Trophoblast cell (in vitro differentiated cells and primary cell): ENCODE data around the gene CDH1.

Experiments
- DNase-seq, 2 donors: peaks; one replicate each; pipeline ENCODE4 v3.0.0-alpha.2; 2016
- H2AFZ ChIP-seq: 2 replicates; pipeline ENCODE4 v1.6.1; 2013; ENCODE audit warnings: low read length, moderate library complexity, mild to moderate bottlenecking; ENCODE audit not compliant: insufficient read depth, poor library complexity
- H2AK5ac ChIP-seq: 2 replicates; pipeline ENCODE4 v1.6.1; 2013; ENCODE audit warnings: mild to moderate bottlenecking, low read length
- H2BK120ac ChIP-seq: 2 replicates; pipeline ENCODE4 v1.6.1; 2013; ENCODE audit warnings: low read length, mild to moderate bottlenecking, moderate library complexity; ENCODE audit not compliant: insufficient read depth, poor library complexity
- H2BK12ac ChIP-seq: 2 replicates; pipeline ENCODE4 v1.6.1; 2013; ENCODE audit warnings: mild to moderate bottlenecking, low read length, moderate library complexity
- H2BK5ac ChIP-seq: 2 replicates; pipeline ENCODE4 v1.6.1; 2013; ENCODE audit warnings: low read length, low read depth, moderate library complexity, mild to moderate bottlenecking; ENCODE audit not compliant: poor library complexity
- H3K14ac ChIP-seq: 2 replicates; pipeline ENCODE4 v1.6.1; 2013; ENCODE audit warnings: mild to moderate bottlenecking, low read length
- H3K18ac ChIP-seq: 2 replicates; pipeline ENCODE4 v1.6.1; 2013; ENCODE audit warnings: mild to moderate bottlenecking, low read length
- H3K23ac ChIP-seq: 2 replicates; pipeline ENCODE4 v1.6.1; 2013; ENCODE audit warnings: low read length
- H3K27ac ChIP-seq: 2 replicates; pipeline ENCODE4 v1.5.1; 2013; ENCODE audit warnings: low read depth, mild to moderate bottlenecking, inconsistent platforms, low read length, moderate library complexity
- H3K27me3 ChIP-seq: 2 replicates; pipeline ENCODE4 v1.6.1; 2013; ENCODE audit warnings: inconsistent platforms, mild to moderate bottlenecking, low read length, moderate library complexity; ENCODE audit not compliant: insufficient read depth
- H3K36me3 ChIP-seq, 2 experiments: 1 replicate in 1 of 2; 2 replicates in 1 of 2; pipeline ENCODE4 v1.6.1; 2013; ENCODE audit warnings: low read length in 2 of 2, mild to moderate bottlenecking in 2 of 2, moderate library complexity in 1 of 2; ENCODE audit not compliant: insufficient read depth in 2 of 2, control insufficient read depth in 1 of 2
- H3K4ac ChIP-seq: 2 replicates; pipeline ENCODE4 v1.6.1; 2013; ENCODE audit warnings: low read depth, mild to moderate bottlenecking, low read length, moderate library complexity
- H3K4me1 ChIP-seq, 2 experiments: 1 replicate in 1 of 2; 2 replicates in 1 of 2; pipeline ENCODE4 v1.6.1; 2013; ENCODE audit warnings: low read length in 2 of 2, mild to moderate bottlenecking in 2 of 2, moderate library complexity in 1 of 2; ENCODE audit not compliant: insufficient read depth in 2 of 2, control insufficient read depth in 1 of 2
- H3K4me2 ChIP-seq: 2 replicates; pipeline ENCODE4 v1.6.1; 2013; ENCODE audit warnings: inconsistent platforms, mild to moderate bottlenecking, low read length, moderate library complexity
- H3K4me3 ChIP-seq: 2 replicates; pipeline ENCODE4 v1.5.1; 2013; ENCODE audit warnings: mild to moderate bottlenecking, low read depth, low read length, inconsistent platforms
- H3K79me1 ChIP-seq: one replicate; pipeline ENCODE4 v1.6.1; 2013; ENCODE audit warnings: low read length
- H3K79me2 ChIP-seq: 2 replicates; pipeline ENCODE4 v1.6.1; 2013; ENCODE audit warnings: low read length, mild to moderate bottlenecking; ENCODE audit not compliant: control insufficient read depth, insufficient read depth, poor library complexity
- H3K9ac ChIP-seq: 2 replicates; pipeline ENCODE4 v1.6.1; 2013; ENCODE audit warnings: mild to moderate bottlenecking, low read length
- H3K9me3 ChIP-seq: 2 replicates; pipeline ENCODE4 v1.6.1; 2013; ENCODE audit warnings: low read depth, mild to moderate bottlenecking, control low read depth, inconsistent platforms, low read length; ENCODE audit not compliant: insufficient read depth
- H4K12ac ChIP-seq: 2 replicates; pipeline ENCODE4 v1.6.1; 2013; ENCODE audit warnings: low read depth, mild to moderate bottlenecking, low read length, moderate library complexity
- H4K8ac ChIP-seq: 2 replicates; pipeline ENCODE4 v1.6.1; 2013; ENCODE audit warnings: low read depth, mild to moderate bottlenecking, low read length, moderate library complexity
- H4K91ac ChIP-seq: one replicate; pipeline ENCODE4 v1.6.1; 2013; ENCODE audit warnings: low read depth, mild to moderate bottlenecking, low read length, moderate library complexity
- WGBS: extraction: QIAGEN DNeasy Blood & Tissue Kit; methylation state at CpG from one replicate; pipeline ENCODE4 v1.1.7; 2013; ENCODE audit warnings: missing lambda C conversion rate; ENCODE audit not compliant: insufficient read length, insufficient coverage; ENCODE audit errors: extremely low coverage; 5-methylcytosine and 5-hydroxymethylcytosine counted together

CDH1 gene

DNA sequence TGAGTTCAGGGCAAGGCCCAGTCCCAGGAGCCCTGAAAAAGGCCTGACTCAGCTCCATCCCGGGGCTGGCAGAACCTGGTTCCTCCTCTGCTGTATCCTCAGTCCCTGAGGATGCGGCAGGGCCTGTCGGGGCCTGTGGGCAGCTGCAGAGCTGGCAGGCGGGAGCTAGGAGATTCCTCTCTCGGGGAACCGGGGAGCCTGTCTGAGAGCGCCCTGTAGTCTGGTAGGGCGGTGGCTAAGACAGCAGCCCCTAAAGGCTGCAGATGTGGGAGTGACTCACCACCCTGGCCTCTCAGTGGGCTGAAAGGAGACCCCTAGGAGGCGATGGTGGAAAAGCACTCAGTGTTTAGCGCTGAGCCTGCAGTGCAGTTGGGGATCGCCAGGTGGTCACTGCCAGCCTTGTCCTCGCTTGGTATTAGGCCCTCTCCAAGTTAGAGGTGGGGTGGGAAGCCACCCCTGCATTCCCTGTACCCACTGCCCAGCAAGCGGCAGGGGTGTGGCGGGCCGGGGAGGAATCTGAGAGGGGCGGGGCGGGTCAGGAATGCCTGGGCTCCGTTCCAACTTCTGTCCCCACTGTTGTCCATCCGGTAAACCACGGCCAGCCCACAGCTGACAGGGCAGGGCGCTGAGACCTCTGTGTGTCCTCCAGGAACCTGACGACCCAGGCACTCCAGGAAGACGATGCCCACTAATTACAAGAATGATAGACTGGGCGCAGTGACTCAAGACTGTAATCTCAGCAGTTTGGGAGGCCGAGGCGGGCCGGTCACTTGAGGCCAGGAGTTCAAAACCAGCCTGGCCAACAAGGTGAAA lies 29.5 kb upstream of the CDH1 start:
- Histone ChIP-seq H3K9me3 (peaks cover 1% of the 10 kb centered on the region), H2BK120ac (no peak overlapping the region), H3K4ac (no peak overlapping the region), H2BK12ac (peak overlapping the region; percentile 55), H4K12ac (no peak overlapping the region), H4K91ac (no peak overlapping the region), H3K36me3 (no peaks in the 10 kb centered on the region), H3K18ac (peak overlapping the region; percentile 42), H3K23ac (no peak overlapping the region), H3K4me1 (peaks cover 8 to 11% of the 10 kb centered on the region in 2 experiments), H3K79me2 (no peaks in the 10 kb centered on the region), H2AFZ (no peak overlapping the region), H2AK5ac (peak overlapping the region; percentile 17), H3K14ac (peak overlapping the region; percentile 30), H3K27ac (peak overlapping the region; percentile 18), H3K4me2 (no peak overlapping the region), H3K79me1 (peaks cover 3% of the 10 kb centered on the region), H3K9ac (no peak overlapping the region), H2BK5ac (peak overlapping the region; percentile 10), H3K4me3 (no peak overlapping the region), H3K27me3 (no peaks in the 10 kb centered on the region), H4K8ac (no peak overlapping the region)
- DNase-seq = peak in 1 of 2 donors; percentile 22
- WGBS = no CpG with 5 or more reads among the region's 27 CpGs

DNA sequence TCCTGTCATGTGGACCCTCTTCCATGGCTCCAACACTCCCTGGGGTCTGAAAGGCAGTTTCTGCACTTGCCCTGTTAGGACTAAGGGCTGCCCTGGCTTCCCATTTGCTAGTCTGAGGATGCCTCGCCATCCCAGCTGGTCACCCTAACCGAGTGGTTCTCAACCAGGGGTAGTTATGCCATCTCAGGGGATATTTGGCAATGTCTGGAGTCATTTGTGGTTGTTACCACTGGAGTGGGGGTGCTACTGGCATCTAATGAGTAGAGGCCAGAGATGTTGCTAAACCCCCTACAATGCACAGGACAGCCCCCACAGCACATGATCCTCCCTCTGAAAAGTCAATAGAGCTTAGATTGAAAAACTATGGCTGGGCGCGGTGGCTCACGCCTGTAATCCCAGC lies 26.9 kb upstream of the CDH1 start:
- Histone ChIP-seq H3K4me2 (no peak overlapping the region), H2BK12ac (no peak overlapping the region), H2BK5ac (no peak overlapping the region), H3K79me1 (peaks cover 3% of the 10 kb centered on the region), H4K91ac (no peak overlapping the region), H3K9me3 (peaks cover 1% of the 10 kb centered on the region), H3K23ac (no peak overlapping the region), H3K9ac (no peak overlapping the region), H3K36me3 (no peaks in the 10 kb centered on the region), H3K14ac (no peak overlapping the region), H3K4ac (no peak overlapping the region), H3K27ac (no peak overlapping the region), H2AFZ (no peak overlapping the region), H3K4me3 (no peak overlapping the region), H2AK5ac (no peak overlapping the region), H3K79me2 (no peaks in the 10 kb centered on the region), H4K12ac (no peak overlapping the region), H3K4me1 (peaks cover 8 to 11% of the 10 kb centered on the region in 2 experiments), H2BK120ac (no peak overlapping the region), H3K18ac (no peak overlapping the region), H4K8ac (no peak overlapping the region), H3K27me3 (no peaks in the 10 kb centered on the region)
- no peak for DNase-seq
- no CpG with 5 or more reads among the region's 5 CpGs for WGBS

DNA sequence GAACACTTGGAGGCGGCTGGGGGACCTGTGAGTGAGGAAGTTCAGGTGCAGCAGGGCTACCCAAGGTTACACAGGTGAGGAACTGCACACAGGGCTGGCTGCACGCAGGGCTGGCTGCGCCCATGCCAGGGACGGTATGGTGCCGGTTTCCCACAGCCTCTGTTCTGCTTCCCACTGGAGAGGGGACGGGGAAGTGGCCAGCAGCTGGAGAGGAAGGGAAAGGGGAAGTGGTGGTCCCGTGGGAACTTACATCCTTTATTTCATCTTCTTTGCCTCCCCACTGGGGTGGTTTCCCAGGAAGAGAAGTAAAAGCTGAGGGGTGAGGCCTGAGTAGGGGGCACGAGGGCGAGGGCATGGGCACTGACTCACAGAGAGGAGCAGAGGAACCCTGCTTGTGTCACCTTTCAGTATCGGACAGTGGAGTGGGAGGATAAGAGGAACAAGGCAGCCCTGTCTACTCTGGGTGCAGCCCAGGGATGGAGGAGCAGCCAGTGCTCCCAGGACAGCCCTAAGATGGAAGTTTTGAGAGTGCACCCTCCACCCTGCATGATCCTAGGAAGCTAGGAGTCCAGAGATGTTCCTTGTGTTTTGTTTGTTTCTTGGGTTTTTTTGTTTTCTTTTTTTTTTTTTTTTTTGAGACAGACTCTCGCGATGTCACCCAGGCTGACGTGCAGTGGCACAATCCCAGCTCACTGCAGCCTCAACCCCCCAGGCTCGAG lies 25.5 kb upstream of the CDH1 start:
- Histone ChIP-seq H2BK5ac (no peak overlapping the region), H2AK5ac (no peak overlapping the region), H3K27ac (no peak overlapping the region), H3K36me3 (no peaks in the 10 kb centered on the region), H3K4me1 (peaks cover 8 to 11% of the 10 kb centered on the region in 2 experiments), H2AFZ (no peak overlapping the region), H3K27me3 (no peaks in the 10 kb centered on the region), H4K91ac (no peak overlapping the region), H3K4ac (no peak overlapping the region), H3K79me2 (no peaks in the 10 kb centered on the region), H3K4me3 (peak overlapping the region; percentile 34), H3K23ac (no peak overlapping the region), H3K9me3 (peaks cover 1% of the 10 kb centered on the region), H2BK12ac (no peak overlapping the region), H3K79me1 (peaks cover 3% of the 10 kb centered on the region), H3K4me2 (no peak overlapping the region), H3K18ac (no peak overlapping the region), H3K14ac (no peak overlapping the region), H4K8ac (no peak overlapping the region), H4K12ac (no peak overlapping the region), H3K9ac (no peak overlapping the region), H2BK120ac (no peak overlapping the region)
- no CpG with 5 or more reads among the region's 14 CpGs for WGBS
- peak; percentile 30 to 36 for DNase-seq

DNA sequence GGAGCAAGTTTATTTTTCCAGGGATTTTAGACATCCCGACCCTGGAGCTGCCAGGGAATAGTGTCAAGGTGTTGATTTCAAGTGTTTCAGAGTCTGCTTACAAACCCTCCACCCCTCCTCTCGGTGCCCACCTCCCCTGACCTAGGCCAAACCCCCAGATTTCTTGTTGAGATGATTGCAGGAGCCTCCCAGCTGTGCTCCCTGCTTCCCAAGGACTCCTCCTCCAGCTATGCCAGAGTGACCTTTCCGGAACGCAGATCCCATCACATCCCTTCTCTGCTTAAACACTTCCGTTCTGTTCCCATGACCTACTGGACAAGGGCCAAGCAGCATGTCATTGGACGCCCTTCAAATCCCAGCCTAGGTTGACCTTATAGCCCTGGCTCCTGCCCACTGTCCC lies 23.7 kb upstream of the CDH1 start:
- Histone ChIP-seq H3K23ac (no peak overlapping the region), H3K4me2 (no peak overlapping the region), H3K9me3 (peaks cover 1% of the 10 kb centered on the region), H2BK5ac (no peak overlapping the region), H2AK5ac (no peak overlapping the region), H3K27me3 (no peaks in the 10 kb centered on the region), H3K36me3 (no peaks in the 10 kb centered on the region), H3K4me3 (no peak overlapping the region), H2AFZ (no peak overlapping the region), H3K18ac (no peak overlapping the region), H3K14ac (no peak overlapping the region), H3K79me2 (no peaks in the 10 kb centered on the region), H4K8ac (no peak overlapping the region), H4K91ac (no peak overlapping the region), H2BK120ac (no peak overlapping the region), H3K4ac (no peak overlapping the region), H3K27ac (no peak overlapping the region), H4K12ac (no peak overlapping the region), H2BK12ac (no peak overlapping the region), H3K4me1 (no peaks in the 10 kb centered on the region), H3K79me1 (no peaks in the 10 kb centered on the region), H3K9ac (no peak overlapping the region)
- no CpG with 5 or more reads among the region's 6 CpGs for WGBS
- no peak for DNase-seq
